HepG2 (cell line): ENCODE results near the gene POLD3. TPM values are rescaled to one million over a fixed set of nuclear protein-coding genes. Genes with fewer than 3 reads are reported as not detected.

Experiments used
- ARID2 ChIP-seq: sonication (generic); formaldehyde crosslinking; IDR thresholded peaks from 2 replicates; pipeline ENCODE4 v1.8.1; 2022; ENCODE audit warnings: mild to moderate bottlenecking, missing genetic modification reagents, borderline replicate concordance
- ATF7 ChIP-seq, 2 experiments: fragments of 450-650 bp in 1 of 2; sonication (generic) in 1 of 2; formaldehyde crosslinking in 1 of 2; IDR thresholded peaks; 2 replicates each; pipeline versions ENCODE4 v1.4.0 to v1.6.1; 2016 to 2020; ENCODE audit warnings: antibody characterized with exemption in 1 of 2, mild to moderate bottlenecking in 1 of 2, missing genetic modification reagents in 1 of 2
- CREB1 ChIP-seq, 2 experiments: fragments of 450-650 bp in 1 of 2; IDR thresholded peaks; 2 replicates each; pipeline ENCODE4 v1.6.1; 2016 to 2017; ENCODE audit warnings: control low read depth in 1 of 2, mild to moderate bottlenecking in 1 of 2, missing compliant biosample characterization in 1 of 2, missing genetic modification characterization in 1 of 2
- GZF1 ChIP-seq: sonication (generic); formaldehyde crosslinking; IDR thresholded peaks from 2 replicates; pipeline ENCODE4 v1.5.1; 2020; ENCODE audit warnings: mild to moderate bottlenecking, missing genetic modification reagents
- HNF4G ChIP-seq, 2 experiments: sonication (generic) in 1 of 2; formaldehyde crosslinking in 1 of 2; IDR thresholded peaks; 2 replicates each; pipeline versions ENCODE4 v1.4.0 to v1.6.1; 2011 to 2020; ENCODE audit warnings: borderline replicate concordance in 2 of 2, low read depth in 2 of 2, mild to moderate bottlenecking in 2 of 2, low read length in 1 of 2, missing genetic modification reagents in 1 of 2, moderate library complexity in 1 of 2
- HNRNPLL ChIP-seq: fragments of 200-400 bp; formaldehyde crosslinking; IDR thresholded peaks from 2 replicates; pipeline ENCODE4 v1.6.1; 2017; ENCODE audit warnings: mild to moderate bottlenecking, low read depth, low read length; ENCODE audit not compliant: poor library complexity, severe bottlenecking
- JUND ChIP-seq: sonication (generic); formaldehyde crosslinking; IDR thresholded peaks from 2 replicates; pipeline ENCODE4 v1.8.0; 2022; ENCODE audit warnings: mild to moderate bottlenecking, missing genetic modification reagents
- MIXL1 ChIP-seq: IDR thresholded peaks from 2 replicates; pipeline ENCODE4 v1.6.1; 2016
- PLRG1 ChIP-seq: fragments of 450-650 bp; conservative IDR thresholded peaks from 2 replicates; pipeline ENCODE4 v1.6.1; 2016
- TAF15 ChIP-seq: fragments of 200-400 bp; formaldehyde crosslinking; IDR thresholded peaks from one replicate; pipeline ENCODE4 v1.6.1; 2018; ENCODE audit warnings: mild to moderate bottlenecking, low read depth, low read length; ENCODE audit not compliant: poor library complexity, severe bottlenecking
- ZNF605 ChIP-seq: sonication (generic); formaldehyde crosslinking; IDR thresholded peaks from 2 replicates; pipeline ENCODE4 v1.8.0; 2022; ENCODE audit warnings: mild to moderate bottlenecking, missing genetic modification reagents
- ZNF7 ChIP-seq: IDR thresholded peaks from 2 replicates; pipeline ENCODE4 v1.6.1; 2016; ENCODE audit warnings: missing biosample characterization, missing genetic modification reagents
- ZNF816 ChIP-seq: sonication (generic); formaldehyde crosslinking; IDR thresholded peaks from 2 replicates; pipeline ENCODE4 v1.8.0; 2022; ENCODE audit warnings: missing genetic modification reagents, mild to moderate bottlenecking, borderline replicate concordance
- ZNF878 ChIP-seq: sonication (generic); formaldehyde crosslinking; IDR thresholded peaks from 2 replicates; pipeline ENCODE4 v1.8.1; 2023; ENCODE audit warnings: mild to moderate bottlenecking, missing genetic modification reagents, moderate library complexity
- polyA plus RNA-seq, 8 experiments: library from polyadenylated mRNA; depleted of rRNA in 3 of 8; stranded (reverse) in 7 of 8; unstranded in 1 of 8; fragments of >200 nt; fragmentation: Illumina TruSeq in 4 of 8; extraction: Trizol in 4 of 8; gene quantifications; 2 replicates each; pipeline versions ENCODE4 v1.2.1 to v1.2.3, GENCODE V29; 2011 to 2016; ENCODE audit warnings: low read depth in 4 of 8, missing spikeins in 1 of 8, mixed read lengths in 1 of 8; ENCODE audit not compliant: insufficient read depth in 1 of 8
- total RNA-seq, 5 experiments: library from RNA; depleted of rRNA; stranded (reverse); fragments of >200 nt; fragmentation: Illumina TruSeq; extraction: Trizol; gene quantifications; 2 replicates each; pipeline ENCODE4 v1.2.3, GENCODE V29; 2016; ENCODE audit warnings: low read depth in 1 of 5
- TF ChIP-seq, protein P1 (sequence below): sonication (generic); formaldehyde crosslinking; IDR thresholded peaks from 2 replicates; pipeline ENCODE4 v1.4.0; 2020; ENCODE audit warnings: missing genetic modification reagents
- TF ChIP-seq, protein P2 (sequence below): sonication (generic); formaldehyde crosslinking; conservative IDR thresholded peaks from 2 replicates; pipeline ENCODE4 v1.8.0; 2022; ENCODE audit warnings: low read depth, missing genetic modification reagents
- TF ChIP-seq, protein P3 (sequence below): sonication (generic); formaldehyde crosslinking; IDR thresholded peaks from 2 replicates; pipeline ENCODE4 v1.9.0; 2022; ENCODE audit warnings: low read depth, missing genetic modification reagents
- TF ChIP-seq, protein P4 (sequence below): sonication (generic); formaldehyde crosslinking; IDR thresholded peaks from 2 replicates; pipeline ENCODE4 v1.8.1; 2023; ENCODE audit warnings: mild to moderate bottlenecking, missing genetic modification reagents, borderline replicate concordance
- TF ChIP-seq, protein P5 (sequence below): IDR thresholded peaks from 2 replicates; pipeline ENCODE4 v1.6.1; 2016; ENCODE audit warnings: low read depth, borderline replicate concordance

POLD3 gene
- total and polyA plus RNA-seq, 2 of the 13 experiments (the other 11 are each of a cell fraction or from before 2014, with no cell fraction given), result 6.3 to 18.9 TPM

DNA sequence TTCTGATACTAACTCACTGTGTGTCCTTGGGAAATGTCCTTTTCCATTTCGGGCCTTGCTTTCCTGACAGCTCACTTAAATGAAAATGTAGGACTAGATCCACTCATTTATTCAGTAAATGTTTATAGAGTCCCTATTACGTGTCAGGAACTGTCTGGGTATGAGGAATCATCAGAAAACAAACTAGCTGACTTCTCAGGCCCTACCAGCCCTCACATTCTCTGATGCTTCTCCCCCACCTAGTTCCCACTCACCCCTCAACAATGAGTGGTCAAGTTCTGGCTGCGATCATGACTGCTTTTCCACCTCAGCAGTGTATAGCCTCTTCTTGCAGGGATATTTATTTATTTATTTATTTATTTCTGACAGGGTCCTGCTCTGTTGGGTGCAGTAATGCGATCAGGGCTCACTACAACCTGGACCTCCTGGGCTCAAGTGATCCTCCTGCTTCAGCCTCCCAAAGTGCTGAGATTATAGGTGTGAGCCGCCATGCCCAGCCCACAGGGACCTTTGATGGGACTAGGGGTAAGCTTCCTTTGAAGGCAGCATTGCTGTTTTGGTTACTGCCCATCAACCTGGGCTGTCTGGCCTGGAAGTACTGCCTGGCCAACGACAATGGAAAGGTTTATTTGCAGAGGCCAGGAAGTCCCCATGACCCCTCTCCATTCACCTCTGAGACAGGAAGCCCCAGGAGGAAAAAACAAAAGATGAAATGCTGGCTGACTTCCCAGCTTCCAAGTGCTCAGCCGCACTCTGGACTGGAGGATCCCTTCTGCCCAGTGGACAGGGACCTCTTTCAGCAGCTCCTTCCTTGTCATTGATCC lies 33.1 kb upstream of the POLD3 start (continued):
- TF ChIP-seq, protein P1, sequence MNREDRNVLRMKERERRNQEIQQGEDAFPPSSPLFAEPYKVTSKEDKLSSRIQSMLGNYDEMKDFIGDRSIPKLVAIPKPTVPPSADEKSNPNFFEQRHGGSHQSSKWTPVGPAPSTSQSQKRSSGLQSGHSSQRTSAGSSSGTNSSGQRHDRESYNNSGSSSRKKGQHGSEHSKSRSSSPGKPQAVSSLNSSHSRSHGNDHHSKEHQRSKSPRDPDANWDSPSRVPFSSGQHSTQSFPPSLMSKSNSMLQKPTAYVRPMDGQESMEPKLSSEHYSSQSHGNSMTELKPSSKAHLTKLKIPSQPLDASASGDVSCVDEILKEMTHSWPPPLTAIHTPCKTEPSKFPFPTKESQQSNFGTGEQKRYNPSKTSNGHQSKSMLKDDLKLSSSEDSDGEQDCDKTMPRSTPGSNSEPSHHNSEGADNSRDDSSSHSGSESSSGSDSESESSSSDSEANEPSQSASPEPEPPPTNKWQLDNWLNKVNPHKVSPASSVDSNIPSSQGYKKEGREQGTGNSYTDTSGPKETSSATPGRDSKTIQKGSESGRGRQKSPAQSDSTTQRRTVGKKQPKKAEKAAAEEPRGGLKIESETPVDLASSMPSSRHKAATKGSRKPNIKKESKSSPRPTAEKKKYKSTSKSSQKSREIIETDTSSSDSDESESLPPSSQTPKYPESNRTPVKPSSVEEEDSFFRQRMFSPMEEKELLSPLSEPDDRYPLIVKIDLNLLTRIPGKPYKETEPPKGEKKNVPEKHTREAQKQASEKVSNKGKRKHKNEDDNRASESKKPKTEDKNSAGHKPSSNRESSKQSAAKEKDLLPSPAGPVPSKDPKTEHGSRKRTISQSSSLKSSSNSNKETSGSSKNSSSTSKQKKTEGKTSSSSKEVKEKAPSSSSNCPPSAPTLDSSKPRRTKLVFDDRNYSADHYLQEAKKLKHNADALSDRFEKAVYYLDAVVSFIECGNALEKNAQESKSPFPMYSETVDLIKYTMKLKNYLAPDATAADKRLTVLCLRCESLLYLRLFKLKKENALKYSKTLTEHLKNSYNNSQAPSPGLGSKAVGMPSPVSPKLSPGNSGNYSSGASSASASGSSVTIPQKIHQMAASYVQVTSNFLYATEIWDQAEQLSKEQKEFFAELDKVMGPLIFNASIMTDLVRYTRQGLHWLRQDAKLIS (CRISPR knock-in tag), result no peak
- TF ChIP-seq ZNF878 (CRISPR knock-in tag) (no peak), ZNF816 (no peak), ARID2 (CRISPR knock-in tag) (no peak), PLRG1 (no peak), JUND (CRISPR knock-in tag) (no peak), ZNF7 (CRISPR knock-in tag) (no peak), ZNF605 (CRISPR knock-in tag) (0 out of 2 replicates have a peak, but pooled peaks have one; percentile 12), CREB1 (IDR thresholded peaks at IDR 0.05) (no peak), CREB1 (CRISPR knock-in tag; IDR thresholded peaks at IDR 0.05) (no peak), HNRNPLL (no peak), TAF15 (no peak), ATF7 (IDR thresholded peaks at IDR 0.05) (no peak), ATF7 (CRISPR knock-in tag; IDR thresholded peaks at IDR 0.05) (no peak), GZF1 (no peak), HNF4G (IDR thresholded peaks at IDR 0.05; ENCODE audit: borderline replicate concordance, low read depth, low read length) (no peak), HNF4G (CRISPR knock-in tag; IDR thresholded peaks at IDR 0.05; ENCODE audit: borderline replicate concordance, low read depth) (0 out of 2 replicates have a peak, but pooled peaks have one; percentile 16), MIXL1 (CRISPR knock-in tag) (0 out of 2 replicates have a peak, but pooled peaks have one; percentile 18)
- TF ChIP-seq, protein P2, sequence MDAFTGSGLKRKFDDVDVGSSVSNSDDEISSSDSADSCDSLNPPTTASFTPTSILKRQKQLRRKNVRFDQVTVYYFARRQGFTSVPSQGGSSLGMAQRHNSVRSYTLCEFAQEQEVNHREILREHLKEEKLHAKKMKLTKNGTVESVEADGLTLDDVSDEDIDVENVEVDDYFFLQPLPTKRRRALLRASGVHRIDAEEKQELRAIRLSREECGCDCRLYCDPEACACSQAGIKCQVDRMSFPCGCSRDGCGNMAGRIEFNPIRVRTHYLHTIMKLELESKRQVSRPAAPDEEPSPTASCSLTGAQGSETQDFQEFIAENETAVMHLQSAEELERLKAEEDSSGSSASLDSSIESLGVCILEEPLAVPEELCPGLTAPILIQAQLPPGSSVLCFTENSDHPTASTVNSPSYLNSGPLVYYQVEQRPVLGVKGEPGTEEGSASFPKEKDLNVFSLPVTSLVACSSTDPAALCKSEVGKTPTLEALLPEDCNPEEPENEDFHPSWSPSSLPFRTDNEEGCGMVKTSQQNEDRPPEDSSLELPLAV (CRISPR knock-in tag), result no peak
- TF ChIP-seq, protein P3, sequence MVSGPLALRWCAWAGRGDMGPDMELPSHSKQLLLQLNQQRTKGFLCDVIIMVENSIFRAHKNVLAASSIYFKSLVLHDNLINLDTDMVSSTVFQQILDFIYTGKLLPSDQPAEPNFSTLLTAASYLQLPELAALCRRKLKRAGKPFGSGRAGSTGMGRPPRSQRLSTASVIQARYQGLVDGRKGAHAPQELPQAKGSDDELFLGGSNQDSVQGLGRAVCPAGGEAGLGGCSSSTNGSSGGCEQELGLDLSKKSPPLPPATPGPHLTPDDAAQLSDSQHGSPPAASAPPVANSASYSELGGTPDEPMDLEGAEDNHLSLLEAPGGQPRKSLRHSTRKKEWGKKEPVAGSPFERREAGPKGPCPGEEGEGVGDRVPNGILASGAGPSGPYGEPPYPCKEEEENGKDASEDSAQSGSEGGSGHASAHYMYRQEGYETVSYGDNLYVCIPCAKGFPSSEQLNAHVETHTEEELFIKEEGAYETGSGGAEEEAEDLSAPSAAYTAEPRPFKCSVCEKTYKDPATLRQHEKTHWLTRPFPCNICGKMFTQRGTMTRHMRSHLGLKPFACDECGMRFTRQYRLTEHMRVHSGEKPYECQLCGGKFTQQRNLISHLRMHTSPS (CRISPR knock-in tag), result no peak; the same call in 1 of the 2 replicates
- TF ChIP-seq, protein P4, sequence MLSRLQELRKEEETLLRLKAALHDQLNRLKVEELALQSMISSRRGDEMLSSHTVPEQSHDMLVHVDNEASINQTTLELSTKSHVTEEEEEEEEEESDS (CRISPR knock-in tag), result no peak
- TF ChIP-seq, protein P5, sequence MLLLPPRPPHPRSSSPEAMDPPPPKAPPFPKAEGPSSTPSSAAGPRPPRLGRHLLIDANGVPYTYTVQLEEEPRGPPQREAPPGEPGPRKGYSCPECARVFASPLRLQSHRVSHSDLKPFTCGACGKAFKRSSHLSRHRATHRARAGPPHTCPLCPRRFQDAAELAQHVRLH (CRISPR knock-in tag), result peak; percentile 53; the same call in 1 of the 2 replicates
